HepG2 (cell line): ENCODE measurements around the gene WDR54. TPM values are rescaled to one million over a fixed set of nuclear protein-coding genes. Genes with fewer than 3 reads are reported as not detected.

Source experiments
- ATAC-seq: fragments of 200-7000 bp; cut with Tn5 transposase; 3 replicates; pipeline ENCODE4 v1.9.1; 2020; ENCODE audit warnings: mild to moderate bottlenecking, moderate library complexity
- BruUV-seq: library from RNA; stranded (reverse); fragments of 400-500 nt; replicated peaks from 2 replicates; lab custom pipeline; 2021; lab: Mats Ljungman, UMichigan
- CTCF ChIA-PET: fragments of 300-600 bp; formaldehyde crosslinking; extraction: SDS; loops from one replicate; lab custom pipeline; 2021; ENCODE audit warnings: low total read pairs, inconsistent platforms, low intra/inter-chr PET ratio; lab: Yijun Ruan, JAX
- POLR2A ChIA-PET: fragments of 350-600 bp; sonication (Branson Sonifier 250); formaldehyde crosslinking; loops from one replicate; lab custom pipeline; 2020; ENCODE audit warnings: antibody characterized with exemption, inconsistent platforms; lab: Yijun Ruan, JAX
- DNase-seq: peaks from one replicate; pipeline ENCODE4 v3.0.0-alpha.2; 2015; ENCODE audit warnings: low spot score
- FAIRE-seq: peaks from 3 replicates; lab custom pipeline; 2011; peaks lifted over from hg19 to GRCh38; lab: Jason Lieb, UNC
- H2AFZ ChIP-seq: one replicate; pipeline ENCODE4 v1.6.1; 2011; ENCODE audit warnings: low read length, inconsistent platforms
- H3K27ac ChIP-seq: fragments of 300-600 bp; 3 replicates; pipeline ENCODE4 v1.8.0; 2011; ENCODE audit warnings: mixed run types, mild to moderate bottlenecking, mixed read lengths, low read length, inconsistent platforms; ENCODE audit not compliant: insufficient read depth; ENCODE audit errors: extremely low read length
- H3K27me3 ChIP-seq, 2 experiments: fragments of 200-600 bp in 1 of 2; 2 replicates in 1 of 2; 3 replicates in 1 of 2; pipeline versions ENCODE4 v1.6.0 to v1.8.0; 2011; ENCODE audit warnings: low read length in 2 of 2, mild to moderate bottlenecking in 2 of 2, moderate library complexity in 2 of 2, inconsistent platforms in 1 of 2; ENCODE audit not compliant: insufficient read depth in 2 of 2, control insufficient read depth in 1 of 2
- H3K36me3 ChIP-seq, 2 experiments: fragments of 200-600 bp in 1 of 2; replicated peaks in 1 of 2; 2 replicates in 1 of 2; 3 replicates in 1 of 2; pipeline versions ENCODE4 v1.5.1 to v1.8.0; 2011; ENCODE audit warnings: low read length in 2 of 2, inconsistent platforms in 1 of 2; ENCODE audit not compliant: insufficient read depth in 2 of 2, control insufficient read depth in 1 of 2
- H3K4me1 ChIP-seq: 2 replicates; pipeline ENCODE4 v1.5.1; 2012; ENCODE audit warnings: low read length, inconsistent platforms; ENCODE audit not compliant: insufficient read depth
- H3K4me2 ChIP-seq: 2 replicates; pipeline ENCODE4 v1.6.0; 2011; ENCODE audit warnings: low read depth, low read length, inconsistent platforms
- H3K4me3 ChIP-seq, 3 experiments: fragments of 200-600 bp in 1 of 3; sonication (generic), shearing (Covaris generic) in 1 of 3; replicated peaks in 1 of 3; 2 replicates each; pipeline ENCODE4 v1.5.1; 2011 to 2016; ENCODE audit warnings: low read length in 3 of 3, inconsistent platforms in 2 of 3, low read depth in 2 of 3, mild to moderate bottlenecking in 2 of 3, control low read depth in 1 of 3, mixed read lengths in 1 of 3; ENCODE audit not compliant: insufficient read depth in 1 of 3
- H3K79me2 ChIP-seq: one replicate; pipeline ENCODE4 v1.6.1; 2011; ENCODE audit warnings: low read length, inconsistent platforms; ENCODE audit not compliant: insufficient read depth
- H3K9ac ChIP-seq: 2 replicates; pipeline ENCODE4 v1.6.0; 2011; ENCODE audit warnings: mild to moderate bottlenecking, low read depth, low read length, inconsistent platforms; ENCODE audit not compliant: insufficient read depth
- H3K9me3 ChIP-seq: 2 replicates; pipeline ENCODE4 v1.5.1; 2012; ENCODE audit warnings: mild to moderate bottlenecking, low read length
- H4K20me1 ChIP-seq: 2 replicates; pipeline ENCODE4 v1.6.0; 2011; ENCODE audit warnings: inconsistent platforms, mild to moderate bottlenecking, low read length, moderate library complexity; ENCODE audit not compliant: insufficient read depth
- ATRX ChIP-seq: sonication (generic); formaldehyde crosslinking; IDR thresholded peaks from 2 replicates; pipeline ENCODE4 v1.4.0; 2020; ENCODE audit warnings: missing genetic modification reagents, borderline replicate concordance
- HNF4A ChIP-seq: sonication (generic); formaldehyde crosslinking; IDR thresholded peaks from 2 replicates; pipeline ENCODE4 v1.4.0; 2020; ENCODE audit warnings: missing genetic modification reagents
- KDM4B ChIP-seq: sonication (generic); formaldehyde crosslinking; IDR thresholded peaks from 2 replicates; pipeline ENCODE4 v1.4.0; 2020; ENCODE audit warnings: missing genetic modification reagents
- KDM5A ChIP-seq: fragments of 200-600 bp; sonication (generic); IDR thresholded peaks from 2 replicates; pipeline ENCODE4 v1.7.0; 2018; ENCODE audit warnings: antibody characterized with exemption, mild to moderate bottlenecking, low read length, borderline replicate concordance
- NFE2 ChIP-seq: sonication (generic); formaldehyde crosslinking; IDR thresholded peaks from 2 replicates; pipeline ENCODE4 v1.4.0; 2020; ENCODE audit warnings: missing genetic modification reagents
- NFKB2 ChIP-seq: sonication (generic); formaldehyde crosslinking; IDR thresholded peaks from 2 replicates; pipeline ENCODE4 v1.4.0; 2020; ENCODE audit warnings: missing genetic modification reagents, borderline replicate concordance
- NKX3-1 ChIP-seq: sonication (generic); formaldehyde crosslinking; IDR thresholded peaks from 2 replicates; pipeline ENCODE4 v1.5.0; 2020; ENCODE audit warnings: missing genetic modification reagents
- SAP130 ChIP-seq: IDR thresholded peaks from 2 replicates; pipeline ENCODE4 v1.6.1; 2016; ENCODE audit warnings: low read depth
- THYN1 ChIP-seq: sonication (generic); formaldehyde crosslinking; IDR thresholded peaks from 2 replicates; pipeline ENCODE4 v1.8.1; 2023; ENCODE audit warnings: low read depth, mild to moderate bottlenecking, moderate library complexity, missing genetic modification reagents, borderline replicate concordance
- ZBTB38 ChIP-seq: sonication (generic); formaldehyde crosslinking; IDR thresholded peaks from 2 replicates; pipeline ENCODE4 v1.5.1; 2020; ENCODE audit warnings: mild to moderate bottlenecking, missing genetic modification reagents
- ZFP90 ChIP-seq: sonication (generic); formaldehyde crosslinking; IDR thresholded peaks from 2 replicates; pipeline ENCODE4 v1.8.0; 2022; ENCODE audit warnings: missing genetic modification reagents, mild to moderate bottlenecking, inconsistent platforms, borderline replicate concordance
- ZNF430 ChIP-seq: sonication (generic); formaldehyde crosslinking; IDR thresholded peaks from 2 replicates; pipeline ENCODE4 v1.9.0; 2021; ENCODE audit warnings: mild to moderate bottlenecking, missing genetic modification reagents
- ZNF562 ChIP-seq: sonication (generic); formaldehyde crosslinking; IDR thresholded peaks from 2 replicates; pipeline ENCODE4 v1.8.0; 2022; ENCODE audit warnings: missing genetic modification reagents, borderline replicate concordance
- ZNF768 ChIP-seq: sonication (generic); formaldehyde crosslinking; IDR thresholded peaks from 2 replicates; pipeline ENCODE4 v1.4.0; 2020; ENCODE audit warnings: missing genetic modification reagents
- ZNF850 ChIP-seq: sonication (generic); formaldehyde crosslinking; conservative IDR thresholded peaks from 2 replicates; pipeline ENCODE4 v1.9.0; 2021; ENCODE audit warnings: mild to moderate bottlenecking, missing genetic modification reagents
- WGBS: methylation state at CpG from one replicate; pipeline ENCODE4 v1.1.6; 2017; ENCODE audit warnings: low lambda C conversion rate; 5-methylcytosine and 5-hydroxymethylcytosine counted together
- in situ Hi-C: cut with HindIII; loops from 2 replicates; pipeline ENCODE4 v1.10.0; 2017; ENCODE audit warnings: low pct_unique_long_range_greater_than_20kb; ENCODE audit not compliant: extremely low pct_ligation_motif_present
- intact Hi-C: fragments of 100-400 bp; cut with micrococcal nuclease; formaldehyde crosslinking; loops from one replicate; pipeline ENCODE4 v1.10.0; 2022; ENCODE audit not compliant: unreplicated experiment
- polyA plus RNA-seq, 8 experiments: library from polyadenylated mRNA; depleted of rRNA in 3 of 8; stranded (reverse) in 7 of 8; unstranded in 1 of 8; fragments of >200 nt; fragmentation: Illumina TruSeq in 4 of 8; extraction: Trizol in 4 of 8; gene quantifications; 2 replicates each; pipeline versions ENCODE4 v1.2.1 to v1.2.3, GENCODE V29; 2011 to 2016; ENCODE audit warnings: low read depth in 4 of 8, missing spikeins in 1 of 8, mixed read lengths in 1 of 8; ENCODE audit not compliant: insufficient read depth in 1 of 8
- total RNA-seq, 5 experiments: library from RNA; depleted of rRNA; stranded (reverse); fragments of >200 nt; fragmentation: Illumina TruSeq; extraction: Trizol; gene quantifications; 2 replicates each; pipeline ENCODE4 v1.2.3, GENCODE V29; 2016; ENCODE audit warnings: low read depth in 1 of 5
- TF ChIP-seq, protein P1 (sequence below): sonication (generic); formaldehyde crosslinking; IDR thresholded peaks from 2 replicates; pipeline ENCODE4 v1.8.0; 2022; ENCODE audit warnings: missing genetic modification reagents, mild to moderate bottlenecking, inconsistent platforms, borderline replicate concordance
- TF ChIP-seq, protein P2 (sequence below): sonication (generic); IDR thresholded peaks from 2 replicates; pipeline ENCODE4 v1.6.1; 2016; ENCODE audit warnings: low read depth, borderline replicate concordance
- TF ChIP-seq, protein P3 (sequence below): IDR thresholded peaks from 2 replicates; pipeline ENCODE4 v1.6.1; 2016; ENCODE audit warnings: mild to moderate bottlenecking, missing biosample characterization, missing genetic modification reagents
- TF ChIP-seq, protein P4 (sequence below): sonication (generic); formaldehyde crosslinking; IDR thresholded peaks from 2 replicates; pipeline ENCODE4 v1.5.1; 2020; ENCODE audit warnings: mild to moderate bottlenecking, moderate library complexity, missing genetic modification reagents

The WDR54 gene
- total and polyA plus RNA-seq, 2 of the 13 experiments (the other 11 are each of a cell fraction or from before 2014, with no cell fraction given), result 2.0 to 17.3 TPM

DNA sequence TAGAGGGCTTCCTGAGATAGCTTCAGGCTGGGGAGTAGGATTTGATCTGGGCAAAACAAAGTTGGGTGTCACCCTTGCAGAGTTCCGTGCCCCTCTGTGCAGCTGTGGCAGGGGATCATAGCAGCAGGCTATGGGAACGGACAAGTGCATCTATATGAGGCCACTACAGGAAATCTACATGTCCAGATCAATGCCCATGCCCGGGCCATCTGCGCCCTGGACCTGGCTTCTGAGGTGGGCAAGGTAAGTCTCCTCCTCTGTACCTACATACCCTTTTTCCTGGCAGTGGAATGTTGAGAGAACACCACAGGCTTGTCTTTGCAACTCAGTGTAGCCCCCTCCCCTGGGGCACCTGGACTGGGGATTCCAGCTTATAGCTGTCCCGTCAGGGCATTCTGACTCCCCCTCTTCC, 3.5 kb downstream of the WDR54 start (continued):
- TF ChIP-seq, protein P1, sequence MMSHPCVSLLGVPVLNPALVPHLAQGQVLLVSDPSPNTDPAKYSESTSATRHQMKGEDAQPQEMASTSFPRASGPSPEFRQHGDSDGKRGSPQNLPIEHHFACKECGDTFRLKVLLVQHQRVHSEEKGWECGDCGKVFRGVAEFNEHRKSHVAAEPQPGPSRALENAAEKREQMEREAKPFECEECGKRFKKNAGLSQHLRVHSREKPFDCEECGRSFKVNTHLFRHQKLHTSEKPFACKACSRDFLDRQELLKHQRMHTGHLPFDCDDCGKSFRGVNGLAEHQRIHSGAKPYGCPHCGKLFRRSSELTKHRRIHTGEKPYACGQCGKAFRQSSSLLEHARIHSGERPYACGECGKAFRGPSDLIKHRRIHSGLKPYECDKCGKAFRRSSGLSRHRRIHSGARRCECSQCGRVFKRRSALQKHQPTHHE (CRISPR knock-in tag), result 0 out of 2 replicates have a peak, but pooled peaks have one; percentile 66

DNA sequence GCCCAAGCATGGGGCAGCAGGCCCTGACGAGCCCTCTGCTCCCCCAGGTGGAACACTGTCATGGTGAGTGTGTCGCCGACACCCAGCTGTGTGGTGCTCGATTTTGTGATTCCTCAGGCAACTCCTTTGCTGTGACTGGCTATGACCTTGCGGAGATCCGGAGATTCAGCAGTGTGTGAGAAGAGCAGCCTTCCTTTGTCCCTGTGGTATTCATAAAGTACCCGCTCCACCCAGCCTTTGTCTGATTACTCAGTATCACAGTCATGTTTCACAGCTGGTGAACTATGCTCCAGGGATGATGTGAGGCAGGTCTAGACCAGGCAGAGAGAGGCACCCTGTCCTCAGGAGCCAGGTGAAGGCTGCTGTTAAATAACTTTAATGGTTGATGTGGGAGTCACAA, 4.0 kb downstream of the WDR54 start:
- ChIA-PET CTCF (no interaction called here), POLR2A (interaction anchor here (0.5 to 9.5 kb wide), 11 partner anchors 10 to 76 kb away, joined by 3 to 272 read pairs (median 4); partner anchors contain the start of genes CCDC142, INO80B, RTKN and TTC31)
- Histone ChIP-seq H3K9ac (no peak overlapping the region), H2AFZ (no peak overlapping the region), H3K9me3 (no peaks in the 10 kb centered on the region), H3K27ac (peak overlapping the region; percentile 6), H3K36me3 (peaks cover 28 to 53% of the 10 kb centered on the region in 2 experiments), H3K4me1 (peaks cover 89% of the 10 kb centered on the region), H3K27me3 (no peaks in the 10 kb centered on the region; a peak in 1 of 5 replicates), H4K20me1 (peaks cover 15% of the 10 kb centered on the region; the same call in 1 of the 2 replicates), H3K4me3 (no peak overlapping the region), H3K4me2 (no peak overlapping the region), H3K79me2 (no peaks in the 10 kb centered on the region)
- TSS peak; percentile 14 for BruUV-seq
- WGBS, result 78% methylated on average over 7 of the region's 7 CpGs
- ATAC-seq, result peak; percentile 1; the same call in 2 of the 3 replicates
- in situ Hi-C loops (no loop called here), intact Hi-C loops (loop anchor here (1.0 to 2.0 kb wide), 2 partner anchors 17 to 39 kb away; partner anchors contain the start of gene MOGS)
- DNase-seq, result peak; percentile 68
- FAIRE-seq, result no peak
- TF ChIP-seq, protein P2, sequence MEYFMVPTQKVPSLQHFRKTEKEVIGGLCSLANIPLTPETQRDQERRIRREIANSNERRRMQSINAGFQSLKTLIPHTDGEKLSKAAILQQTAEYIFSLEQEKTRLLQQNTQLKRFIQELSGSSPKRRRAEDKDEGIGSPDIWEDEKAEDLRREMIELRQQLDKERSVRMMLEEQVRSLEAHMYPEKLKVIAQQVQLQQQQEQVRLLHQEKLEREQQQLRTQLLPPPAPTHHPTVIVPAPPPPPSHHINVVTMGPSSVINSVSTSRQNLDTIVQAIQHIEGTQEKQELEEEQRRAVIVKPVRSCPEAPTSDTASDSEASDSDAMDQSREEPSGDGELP, result peak; percentile 96
- TF ChIP-seq ZFP90 (CRISPR knock-in tag), result 0 out of 2 replicates have a peak, but pooled peaks have one; percentile 2
- no peak for TF ChIP-seq NFKB2 (CRISPR knock-in tag)
- TF ChIP-seq THYN1 (CRISPR knock-in tag), result no peak
- TF ChIP-seq KDM5A, result no peak
- TF ChIP-seq KDM4B (CRISPR knock-in tag), result no peak
- TF ChIP-seq, protein P3, sequence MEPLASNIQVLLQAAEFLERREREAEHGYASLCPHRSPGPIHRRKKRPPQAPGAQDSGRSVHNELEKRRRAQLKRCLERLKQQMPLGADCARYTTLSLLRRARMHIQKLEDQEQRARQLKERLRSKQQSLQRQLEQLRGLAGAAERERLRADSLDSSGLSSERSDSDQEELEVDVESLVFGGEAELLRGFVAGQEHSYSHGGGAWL (CRISPR knock-in tag), result no peak
- TF ChIP-seq ATRX (CRISPR knock-in tag), result no peak
- no peak for TF ChIP-seq NKX3-1
- no peak for TF ChIP-seq ZNF768 (CRISPR knock-in tag)
- TF ChIP-seq, protein P4, sequence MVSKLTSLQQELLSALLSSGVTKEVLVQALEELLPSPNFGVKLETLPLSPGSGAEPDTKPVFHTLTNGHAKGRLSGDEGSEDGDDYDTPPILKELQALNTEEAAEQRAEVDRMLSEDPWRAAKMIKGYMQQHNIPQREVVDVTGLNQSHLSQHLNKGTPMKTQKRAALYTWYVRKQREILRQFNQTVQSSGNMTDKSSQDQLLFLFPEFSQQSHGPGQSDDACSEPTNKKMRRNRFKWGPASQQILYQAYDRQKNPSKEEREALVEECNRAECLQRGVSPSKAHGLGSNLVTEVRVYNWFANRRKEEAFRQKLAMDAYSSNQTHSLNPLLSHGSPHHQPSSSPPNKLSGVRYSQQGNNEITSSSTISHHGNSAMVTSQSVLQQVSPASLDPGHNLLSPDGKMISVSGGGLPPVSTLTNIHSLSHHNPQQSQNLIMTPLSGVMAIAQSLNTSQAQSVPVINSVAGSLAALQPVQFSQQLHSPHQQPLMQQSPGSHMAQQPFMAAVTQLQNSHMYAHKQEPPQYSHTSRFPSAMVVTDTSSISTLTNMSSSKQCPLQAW (CRISPR knock-in tag), result peak; percentile 14; the same call in 1 of the 2 replicates
- TF ChIP-seq ZNF562 (CRISPR knock-in tag), result 0 out of 2 replicates have a peak, but pooled peaks have one; percentile 53
- TF ChIP-seq NFE2 (CRISPR knock-in tag), result no peak
- peak; percentile 51; the same call in 1 of the 2 replicates for TF ChIP-seq HNF4A (CRISPR knock-in tag)
- peak; percentile 43; the same call in 1 of the 2 replicates for TF ChIP-seq ZBTB38 (CRISPR knock-in tag)
- peak; percentile 67 for TF ChIP-seq SAP130
- no peak for TF ChIP-seq ZNF430
- TF ChIP-seq ZNF850, result no peak
